ENCODE results near the gene SLX4IP. TPM values are rescaled to one million over a fixed set of nuclear protein-coding genes. Genes with fewer than 3 reads are reported as not detected.

SLX4IP gene
- total RNA-seq, 4 donors from 2014 or later: 6.3 to 8.3 (median 7.4) TPM

- TF ChIP-seq POLR2A (IDR thresholded peaks at IDR 0.05) (no peak), CTCF (IDR thresholded peaks at IDR 0.05) (no peak)
- DNase-seq: no peak
- WGBS, 2 donors: 94 to 95% methylated on average over 2 of the region's 2 CpGs
- Histone ChIP-seq H3K27me3 (no peaks in the 10 kb centered on the region), H3K4me3 (replicated peaks in 1 of 3) (no peak overlapping the region), H3K9me3 (no peaks in the 10 kb centered on the region), H3K4me1 (no peaks in the 10 kb centered on the region), H3K27ac (no peak overlapping the region), H3K36me3 (no peaks in the 10 kb centered on the region)
- intact Hi-C loops (cut with DNase I): no loop called here
Measured at GRCh38 chr20:10463622-10464021, 28.5 kb downstream of the SLX4IP start.

- TF ChIP-seq CTCF (IDR thresholded peaks at IDR 0.05) (no peak), POLR2A (IDR thresholded peaks at IDR 0.05) (no peak)
- 94 to 96% methylated on average over 3 of the region's 3 CpGs for WGBS, 2 donors
- DNase-seq: no peak
- Histone ChIP-seq H3K9me3 (no peaks in the 10 kb centered on the region), H3K4me1 (peaks cover 3 to 4% of the 10 kb centered on the region in 2 donors), H3K27me3 (no peaks in the 10 kb centered on the region), H3K36me3 (no peaks in the 10 kb centered on the region), H3K4me3 (replicated peaks in 1 of 3) (no peak overlapping the region), H3K27ac (no peak overlapping the region)
- intact Hi-C loops (cut with DNase I): no loop called here
Measured at GRCh38 chr20:10465135-10465534, 30.0 kb downstream of the SLX4IP start.

DNA sequence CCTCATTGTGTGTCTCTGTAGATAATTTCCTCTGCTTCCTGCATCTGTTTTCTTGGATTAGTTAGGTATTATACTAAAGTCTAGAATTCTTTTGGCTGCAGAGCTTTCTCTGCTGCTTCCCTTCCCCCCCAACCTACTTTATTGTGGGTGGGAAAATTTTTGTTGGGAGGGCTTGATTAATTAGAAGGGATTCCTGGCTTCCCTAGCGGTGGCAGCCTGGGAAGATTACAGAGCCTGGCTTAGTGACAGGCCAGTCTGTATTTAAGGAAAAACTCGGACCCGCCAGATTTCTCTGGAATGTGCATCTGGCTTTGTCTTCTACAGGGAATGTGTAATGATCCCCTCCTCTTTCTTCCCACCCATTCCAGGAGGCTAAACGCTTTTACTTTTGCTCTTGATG lies 31.2 kb downstream of the SLX4IP start:
- no peak for DNase-seq
- intact Hi-C loops (cut with DNase I): no loop called here
- 63 to 65% methylated on average over 4 of the region's 4 CpGs for WGBS, 2 donors
- no peaks in the 10 kb centered on the region for H3K9me3 ChIP-seq
- TF ChIP-seq CTCF (IDR thresholded peaks at IDR 0.05): no peak
- no peak for TF ChIP-seq POLR2A (IDR thresholded peaks at IDR 0.05)
- no peak overlapping the region for H3K27ac ChIP-seq
- no peaks in the 10 kb centered on the region for H3K27me3 ChIP-seq
- no peaks in the 10 kb centered on the region for H3K36me3 ChIP-seq
- no peak overlapping the region for H3K4me3 ChIP-seq (replicated peaks in 1 of 3)
- H3K4me1 ChIP-seq: peaks cover 3 to 4% of the 10 kb centered on the region in 2 donors

- TF ChIP-seq CTCF (IDR thresholded peaks at IDR 0.05) (no peak), POLR2A (IDR thresholded peaks at IDR 0.05) (no peak)
- H3K9me3 ChIP-seq: no peaks in the 10 kb centered on the region
- DNase-seq: no peak
- no peak overlapping the region for H3K27ac ChIP-seq
- peaks cover 3 to 4% of the 10 kb centered on the region in 2 donors for H3K4me1 ChIP-seq
- intact Hi-C loops (cut with DNase I): no loop called here
- no peaks in the 10 kb centered on the region for H3K27me3 ChIP-seq
- no peaks in the 10 kb centered on the region for H3K36me3 ChIP-seq
- 73% methylated on average over 3 of the region's 3 CpGs for WGBS, 2 donors
- H3K4me3 ChIP-seq (replicated peaks in 1 of 3): no peak overlapping the region
Measured at GRCh38 chr20:10466855-10467254, 31.8 kb downstream of the SLX4IP start.

DNA sequence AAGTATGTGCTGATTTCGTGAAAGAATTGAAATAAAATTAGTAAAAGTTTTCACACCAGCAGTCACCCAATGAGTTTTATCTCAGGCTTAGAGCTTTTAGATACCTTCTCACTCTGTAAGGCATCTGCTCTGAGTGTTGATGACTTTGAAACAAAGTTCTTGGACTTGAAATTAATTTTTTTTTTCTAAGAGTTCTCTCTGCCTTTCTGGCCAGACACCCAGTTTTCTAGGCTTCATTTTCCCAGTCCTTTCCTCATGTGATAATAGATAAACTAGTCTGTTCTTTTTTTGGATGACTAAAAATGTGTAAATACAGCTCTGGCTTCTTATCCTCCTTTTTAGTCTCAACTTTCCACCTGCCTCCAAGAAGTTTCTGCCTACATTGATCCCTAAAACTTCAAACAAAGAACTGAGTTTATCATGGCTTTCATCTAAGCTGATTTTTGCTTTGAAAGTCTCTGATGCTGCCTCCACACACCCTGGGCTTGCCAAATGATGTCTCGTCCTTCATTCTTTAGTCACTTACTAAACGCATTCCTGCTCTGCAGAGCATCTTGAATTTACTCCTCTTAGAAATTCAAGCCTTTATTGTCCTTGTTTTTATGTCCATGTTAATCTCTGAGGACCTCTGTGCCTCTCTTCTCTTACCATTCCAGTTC lies 32.7 kb downstream of the SLX4IP start:
- 53 to 58% methylated on average over 3 of the region's 3 CpGs for WGBS, 2 donors
- DNase-seq: no peak
- Histone ChIP-seq H3K27ac (no peak overlapping the region), H3K27me3 (no peaks in the 10 kb centered on the region), H3K4me1 (peaks cover 4 to 5% of the 10 kb centered on the region in 2 donors), H3K36me3 (no peaks in the 10 kb centered on the region), H3K9me3 (no peaks in the 10 kb centered on the region), H3K4me3 (replicated peaks in 1 of 3) (no peak overlapping the region)
- intact Hi-C loops (cut with DNase I): no loop called here
- TF ChIP-seq CTCF (IDR thresholded peaks at IDR 0.05): no peak
- TF ChIP-seq POLR2A (IDR thresholded peaks at IDR 0.05): no peak
